HG02642 (cell line): Measurements from ENCODE around the gene ACTMAP.

Experiments
- ATAC-seq: cut with Tn5 transposase; IDR thresholded peaks from one replicate; pipeline ENCODE4 v1.9.1; 2021; ENCODE audit warnings: mild to moderate bottlenecking; ENCODE audit not compliant: unreplicated experiment, poor library complexity

The ACTMAP gene

GRCh38 chr19:40703029-40703755 is 47.1 kb downstream of the ACTMAP start:
- no peak for ATAC-seq

DNA sequence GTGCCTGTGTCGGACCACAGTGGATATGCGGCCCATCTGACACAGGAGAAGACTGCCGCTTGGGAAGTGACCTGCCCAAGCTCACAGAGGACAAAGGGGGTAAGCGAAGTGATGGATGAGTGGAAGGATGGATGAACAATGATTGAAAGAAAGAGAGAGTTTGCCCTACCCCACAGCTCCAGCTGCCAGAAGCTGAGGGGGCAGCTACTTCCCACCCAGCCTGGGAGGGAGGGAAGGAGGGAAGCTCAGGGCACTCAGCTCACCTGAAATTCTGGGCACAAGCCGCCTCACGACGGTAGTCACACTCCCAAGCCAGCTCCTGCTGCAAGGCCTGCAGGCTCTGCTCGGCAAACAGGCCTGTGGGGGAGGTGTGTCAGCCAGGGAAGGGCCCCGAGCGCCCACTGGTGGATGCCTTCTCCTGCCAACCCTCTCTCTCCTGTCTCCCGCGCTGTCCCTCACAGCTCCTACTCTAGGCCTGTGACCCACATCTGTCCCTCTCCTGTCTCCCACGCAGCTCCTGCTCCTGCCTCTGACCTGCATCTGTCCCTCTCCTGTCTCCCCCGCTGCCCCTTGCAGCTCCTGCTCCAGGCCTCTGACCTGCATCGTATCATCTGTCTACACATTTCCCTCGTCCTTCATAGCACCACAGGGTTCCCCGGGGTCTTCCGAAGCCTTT is 47.8 kb downstream of the ACTMAP start:
- ATAC-seq, result no peak

DNA sequence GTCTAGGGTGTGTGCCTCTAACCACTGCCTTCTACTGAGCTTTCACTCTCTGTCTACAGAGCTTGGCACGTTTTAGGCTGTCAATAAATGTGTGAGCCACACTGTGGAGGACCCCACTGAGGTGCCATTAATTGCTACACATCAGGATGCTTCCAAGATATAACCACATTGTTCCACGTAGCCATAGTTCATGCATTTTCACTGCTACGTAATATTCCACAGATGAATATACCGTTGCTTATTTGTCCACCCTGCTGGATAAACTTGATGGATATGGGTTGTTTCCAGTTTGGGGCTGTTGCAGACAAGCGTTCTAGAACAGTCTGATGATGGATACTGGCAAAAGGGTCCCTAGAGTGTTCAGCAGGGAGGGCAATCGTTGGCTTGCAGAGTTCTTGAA is 48.5 kb downstream of the ACTMAP start:
- no peak for ATAC-seq

- ATAC-seq, result no peak
Measured at GRCh38 chr19:40700083-40700482, 50.2 kb downstream of the ACTMAP start.

- no peak for ATAC-seq
Measured at GRCh38 chr19:40697007-40697406, 53.3 kb downstream of the ACTMAP start.

GRCh38 chr19:40695881-40696280 is 54.4 kb downstream of the ACTMAP start:
- no peak for ATAC-seq

DNA sequence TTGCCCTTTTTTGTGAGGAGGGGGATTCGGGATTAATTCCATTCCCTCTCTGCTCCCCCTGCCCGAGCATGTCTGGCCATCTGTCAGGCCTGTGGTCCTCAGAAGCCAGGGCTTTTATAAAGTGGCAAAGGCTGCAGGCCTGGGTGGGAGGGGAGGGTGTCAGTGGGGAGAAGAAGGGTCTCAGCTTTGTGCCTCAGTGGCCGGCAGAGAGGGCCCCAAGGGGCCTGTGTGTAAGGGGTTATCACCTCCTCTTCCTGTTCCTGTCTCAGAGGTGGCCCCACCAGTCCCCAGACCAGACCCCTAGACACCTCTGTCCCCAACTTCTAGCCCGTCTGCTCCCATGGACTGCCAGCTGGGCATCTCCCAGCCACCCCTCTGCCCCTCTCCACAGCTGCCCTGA is 56.4 kb downstream of the ACTMAP start:
- ATAC-seq, result no peak

DNA sequence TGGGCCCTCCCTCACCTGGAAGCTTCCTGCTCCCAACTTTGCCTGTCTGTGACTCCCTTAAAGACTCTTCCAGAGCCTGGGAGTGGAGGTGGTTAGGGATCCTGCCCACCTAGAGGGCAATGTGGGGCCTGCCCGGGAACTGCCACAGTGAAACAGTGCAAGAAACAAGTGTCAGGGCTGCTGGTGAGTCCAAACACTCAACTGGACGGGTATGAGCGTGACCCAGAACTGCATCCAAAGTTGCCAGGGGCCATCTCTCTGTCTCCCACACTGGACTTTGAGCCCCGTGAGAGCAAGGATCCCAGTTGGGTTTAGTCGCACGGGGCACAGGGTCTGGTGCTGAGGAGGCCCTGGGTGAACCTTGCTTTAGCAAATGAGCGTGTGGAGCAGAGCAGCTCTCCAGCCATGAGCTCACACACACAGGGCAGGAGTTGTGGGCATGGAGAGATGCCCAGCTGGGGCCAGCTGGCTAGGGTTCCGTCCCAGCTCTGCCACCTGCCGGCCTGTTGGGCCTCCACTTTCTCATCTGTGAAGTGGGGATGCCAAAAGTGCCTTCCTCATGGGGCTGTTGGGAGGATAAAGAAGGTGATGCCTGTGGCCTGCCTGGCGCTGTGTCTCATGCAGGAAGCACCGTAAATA is 57.0 kb downstream of the ACTMAP start:
- no peak for ATAC-seq

GRCh38 chr19:40692212-40692551 is 58.1 kb downstream of the ACTMAP start:
- no peak for ATAC-seq

GRCh38 chr19:40691421-40692211 is 58.7 kb downstream of the ACTMAP start:
- no peak for ATAC-seq
